HTR-8/SVneo (cell line): ENCODE results near the gene RCOR2.

Experiments
- DNase-seq: peaks from one replicate; pipeline ENCODE4 v3.0.0; 2011; ENCODE audit warnings: low spot score, mixed read lengths; ENCODE audit not compliant: insufficient read length
- FAIRE-seq: peaks from 2 replicates; lab custom pipeline; 2011; peaks lifted over from hg19 to GRCh38; lab: Jason Lieb, UNC

The RCOR2 gene

GRCh38 chr11:63929616-63930015, 12.7 kb upstream of the RCOR2 start:
- no peak for FAIRE-seq
- no peak for DNase-seq

GRCh38 chr11:63923319-63923718, 6.4 kb upstream of the RCOR2 start:
- FAIRE-seq (no peak), DNase-seq (no peak)

- FAIRE-seq (no peak), DNase-seq (no peak)
Observed at GRCh38 chr11:63922673-63923192, 5.8 kb upstream of the RCOR2 start.

GRCh38 chr11:63920939-63921417, 4.0 kb upstream of the RCOR2 start:
- FAIRE-seq (no peak), DNase-seq (no peak)

- no peak for FAIRE-seq
- no peak for DNase-seq
Observed at GRCh38 chr11:63920126-63920938, 3.4 kb upstream of the RCOR2 start.

GRCh38 chr11:63919267-63920125, 2.5 kb upstream of the RCOR2 start:
- no peak for DNase-seq
- no peak for FAIRE-seq

GRCh38 chr11:63918507-63919191, 1.7 kb upstream of the RCOR2 start:
- DNase-seq (no peak), FAIRE-seq (no peak)

GRCh38 chr11:63917692-63918506, 935 bp upstream of the RCOR2 start:
- no peak for FAIRE-seq
- DNase-seq: no peak

- FAIRE-seq (no peak), DNase-seq (no peak)
Observed at GRCh38 chr11:63915961-63916836, 765 bp downstream of the RCOR2 start.

- FAIRE-seq: no peak
- DNase-seq: no peak
Observed at GRCh38 chr11:63914896-63915691, 1.9 kb downstream of the RCOR2 start.

- DNase-seq (no peak), FAIRE-seq (no peak)
Observed at GRCh38 chr11:63913866-63914830, 2.8 kb downstream of the RCOR2 start.

GRCh38 chr11:63912678-63913077, 4.3 kb downstream of the RCOR2 start:
- FAIRE-seq: no peak
- no peak for DNase-seq

GRCh38 chr11:63911876-63912275, 5.1 kb downstream of the RCOR2 start:
- DNase-seq: no peak
- FAIRE-seq: no peak

GRCh38 chr11:63911440-63911839, 5.5 kb downstream of the RCOR2 start:
- no peak for FAIRE-seq
- no peak for DNase-seq

- FAIRE-seq (no peak), DNase-seq (no peak)
Observed at GRCh38 chr11:63910675-63911074, 6.3 kb downstream of the RCOR2 start.

GRCh38 chr11:63909591-63910506, 7.1 kb downstream of the RCOR2 start:
- FAIRE-seq (no peak), DNase-seq (no peak)
